Measurements from ENCODE around the gene NSD2. TPM values are rescaled to one million over a fixed set of nuclear protein-coding genes. Genes with fewer than 3 reads are reported as not detected.

The NSD2 gene
- total RNA-seq, result 55.2 and 79.6 TPM in 2 replicates

DNA sequence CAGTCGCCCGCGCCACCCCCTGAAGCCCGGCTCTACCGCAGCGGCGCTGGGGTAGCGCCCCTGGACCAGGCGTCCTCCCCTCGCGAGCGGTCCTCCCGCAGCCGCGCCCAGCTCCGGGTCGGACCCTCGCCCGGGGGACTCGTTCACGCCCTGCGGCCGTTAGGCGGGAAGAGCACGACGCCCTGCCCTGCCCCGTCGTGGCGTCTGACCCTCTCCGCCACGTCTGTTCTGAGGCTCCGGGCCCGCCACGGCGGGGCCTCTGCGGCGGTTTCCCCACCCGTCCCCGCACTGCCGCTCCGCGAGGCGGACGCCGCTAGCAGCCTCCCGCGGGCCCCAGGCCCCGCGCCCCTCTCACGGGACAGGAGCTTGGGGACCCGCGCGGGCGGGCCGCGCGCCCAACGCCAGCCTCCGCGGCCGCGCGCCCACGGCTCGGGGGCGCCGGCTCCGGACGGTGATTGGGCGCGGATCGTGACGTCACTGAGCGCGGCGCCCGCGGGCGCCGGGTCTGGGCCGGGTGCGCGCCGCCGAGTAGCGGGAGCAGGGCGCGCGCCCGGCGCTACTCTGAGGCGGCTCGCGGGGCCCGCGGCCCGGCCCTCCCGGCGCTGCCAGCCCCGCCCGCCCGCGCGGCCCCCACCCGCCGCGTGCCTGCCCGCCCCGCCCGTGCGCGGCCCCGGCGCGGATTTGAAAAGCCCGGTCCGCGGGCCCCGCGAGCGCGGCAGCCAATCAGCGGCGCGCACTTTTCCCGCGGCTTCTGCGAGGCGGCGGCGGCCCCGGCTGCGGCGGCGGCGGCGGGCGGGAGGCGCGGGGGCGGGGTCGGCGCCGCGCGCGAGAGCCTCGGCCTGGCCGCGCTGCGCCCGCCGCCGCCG lies at the start of gene NSD2:
NSD2 (plus strand) TSS at position 816 of the 866 bp plus-strand sequence. CDS start 29,262 bp downstream, outside the sequence.

DNA sequence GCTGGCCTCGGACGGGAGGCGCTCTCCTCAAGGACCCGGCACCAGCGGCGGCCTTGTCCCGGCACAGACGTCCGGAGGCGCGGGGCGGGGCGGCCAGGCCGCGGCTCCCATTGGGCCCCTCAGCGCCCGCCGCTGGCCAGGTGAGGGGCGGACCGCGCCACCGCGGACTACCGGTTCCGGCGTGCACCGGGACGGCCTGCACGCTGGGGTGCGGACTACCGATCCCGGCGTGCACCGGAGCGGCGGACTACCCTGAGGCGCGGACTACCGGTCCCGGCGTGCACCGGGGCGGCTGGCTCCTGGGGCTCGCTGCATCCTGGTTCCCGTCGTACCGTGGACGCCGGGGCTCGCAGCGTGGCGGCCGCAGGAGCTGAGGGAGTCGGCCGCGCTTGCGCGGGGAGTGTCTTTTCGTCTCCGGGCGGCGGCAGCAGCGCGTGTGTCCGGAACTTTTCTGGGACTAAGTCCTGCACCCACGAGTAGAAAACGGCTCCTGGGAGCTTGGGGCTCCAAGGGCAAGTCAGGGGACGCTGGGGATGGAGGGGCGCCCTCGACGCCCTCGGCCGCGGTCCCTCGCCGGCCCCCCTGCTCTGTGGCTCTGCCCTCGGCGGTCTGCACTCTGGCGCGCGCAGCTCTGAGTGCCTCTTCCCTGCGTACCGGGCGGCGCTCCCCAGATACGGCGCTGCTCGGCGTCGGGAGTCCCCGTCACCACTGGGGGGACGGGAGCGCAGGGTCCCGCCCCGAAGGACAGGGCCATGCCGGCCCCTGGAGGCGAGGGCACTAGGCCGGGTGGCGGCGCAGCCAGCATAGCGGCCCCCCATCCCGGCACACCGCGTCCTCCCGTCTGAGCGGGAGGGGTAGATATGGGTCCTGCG lies 14.9 kb upstream of the NSD2 start, which contains the start of gene LETM1:
LETM1 (minus strand) TSS at position 86 of the 872 bp plus-strand sequence. CDS start 206 bp downstream, outside the sequence.

DNA sequence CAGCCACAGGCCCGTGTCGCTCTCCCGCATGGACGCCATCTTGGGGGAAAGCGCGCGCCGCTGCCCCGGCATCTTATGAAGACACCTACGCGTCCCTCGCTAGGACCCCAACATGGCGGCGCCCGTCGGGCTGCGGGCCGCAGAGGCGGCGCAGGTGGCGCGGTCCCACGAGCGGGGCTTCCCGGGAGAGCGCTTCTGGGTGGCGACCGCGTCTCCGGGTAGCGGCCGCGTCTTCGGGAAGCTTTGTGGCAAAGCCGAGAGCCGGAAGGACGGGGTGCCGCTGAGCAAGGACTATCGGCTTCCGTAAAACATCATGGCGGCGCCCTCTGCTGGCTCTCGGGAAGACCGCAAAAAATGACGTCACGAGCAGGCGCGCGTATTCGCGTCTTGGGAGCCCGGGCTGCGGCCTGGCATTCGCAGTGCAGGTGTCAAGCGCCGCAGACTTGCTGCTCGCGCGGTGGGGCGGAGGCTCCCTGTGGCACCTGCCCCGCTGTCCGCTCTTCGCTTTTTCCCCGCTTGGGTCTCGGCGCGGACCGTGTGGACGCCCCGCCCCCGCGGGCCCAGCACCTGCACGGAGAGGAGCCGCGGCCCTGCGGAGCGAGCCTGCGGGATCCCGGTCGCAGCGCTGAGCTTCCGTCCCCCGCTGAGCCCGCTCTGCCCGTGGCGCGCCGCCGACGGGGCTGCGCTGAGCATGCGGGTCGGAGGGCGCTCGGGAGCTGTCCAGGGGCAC lies 137.9 kb downstream of the NSD2 start, which contains the start of gene NELFA:
NELFA (minus strand) TSS at position 54 of the 730 bp plus-strand sequence; CDS start at position 39, 15 bp downstream.

Other genes with a start within 250 kb of the NSD2 start
- 0.65 and 2.1 TPM in 2 replicates for gene FAM53A, start 187.1 kb upstream of the NSD2 start, total RNA-seq
- 68.5 and 106 TPM in 2 replicates for gene SLBP, start 159.1 kb upstream of the NSD2 start, total RNA-seq
- 20.5 and 27.6 TPM in 2 replicates for gene TMEM129, start 150.1 kb upstream of the NSD2 start, total RNA-seq
- 18.8 and 20.8 TPM in 2 replicates for gene TACC3, start 149.9 kb upstream of the NSD2 start, total RNA-seq
- 0.30 and 1.9 TPM in 2 replicates for gene FGFR3, start 78.1 kb upstream of the NSD2 start, total RNA-seq
- 101 and 103 TPM in 2 replicates for gene LETM1, start 15.2 kb upstream of the NSD2 start, total RNA-seq
- gene NELFA, start 137.6 kb downstream of the NSD2 start, total RNA-seq, result 11.2 and 14.6 TPM in 2 replicates
- 0.32 TPM in 1 of 2 replicates, not detected in the other for gene NAT8L, start 187.9 kb downstream of the NSD2 start, total RNA-seq

Measured in epithelial cell of umbilical artery (primary cell).